GM21360 (cell line): ENCODE data around the gene WWTR1.
A peak's percentile ranks its signal among the peaks of the same experiment; 100 is the strongest.

Experiments
- ATAC-seq: cut with Tn5 transposase; IDR thresholded peaks from one replicate; pipeline ENCODE4 v1.9.1; 2021; ENCODE audit warnings: mild to moderate bottlenecking, moderate library complexity; ENCODE audit not compliant: unreplicated experiment

The WWTR1 gene

GRCh38 chr3:149596134-149596770, 61.6 kb downstream of the WWTR1 start:
- no peak for ATAC-seq

GRCh38 chr3:149593418-149594160, 64.2 kb downstream of the WWTR1 start:
- no peak for ATAC-seq

- ATAC-seq, result no peak
These were observed 65.0 kb downstream of the WWTR1 start for GRCh38 chr3:149592758-149593240.

GRCh38 chr3:149590691-149591441, 67.0 kb downstream of the WWTR1 start:
- no peak for ATAC-seq

GRCh38 chr3:149589332-149589731, 68.5 kb downstream of the WWTR1 start:
- ATAC-seq, result no peak

GRCh38 chr3:149588909-149589308, 68.9 kb downstream of the WWTR1 start:
- ATAC-seq, result no peak

- no peak for ATAC-seq
These were observed 70.4 kb downstream of the WWTR1 start for GRCh38 chr3:149587383-149587782.

- ATAC-seq, result no peak
These were observed 71.0 kb downstream of the WWTR1 start for GRCh38 chr3:149586871-149587270.

GRCh38 chr3:149585401-149585726, 72.5 kb downstream of the WWTR1 start:
- peak; percentile 92 for ATAC-seq

- ATAC-seq, result no peak
These were observed 73.7 kb downstream of the WWTR1 start for GRCh38 chr3:149583921-149584635.

- ATAC-seq, result no peak
These were observed 75.4 kb downstream of the WWTR1 start for GRCh38 chr3:149582395-149582794.

GRCh38 chr3:149581681-149582370, 76.0 kb downstream of the WWTR1 start:
- no peak for ATAC-seq

- ATAC-seq, result no peak
These were observed 76.6 kb downstream of the WWTR1 start for GRCh38 chr3:149581248-149581647.

GRCh38 chr3:149579838-149580542, 77.8 kb downstream of the WWTR1 start:
- peak; percentile 42 for ATAC-seq

GRCh38 chr3:149579161-149579560, 78.7 kb downstream of the WWTR1 start:
- no peak for ATAC-seq

GRCh38 chr3:149577801-149578200, 80.0 kb downstream of the WWTR1 start:
- no peak for ATAC-seq

GRCh38 chr3:149575961-149576564, 81.8 kb downstream of the WWTR1 start:
- ATAC-seq, result no peak

GRCh38 chr3:149575213-149575960, 82.4 kb downstream of the WWTR1 start:
- no peak for ATAC-seq
